Hematopoietic multipotent progenitor cell treated with erythropoietin and hydrocortisone succinate and interleukin-3 and kit ligand, for 17 days (in vitro differentiated cells): ENCODE data around the gene ECSCR.
A peak's percentile ranks its signal among the peaks of the same experiment; 100 is the strongest.
"Not testable (repeated sequence)": the region's sequence is repeated elsewhere in the genome, so short reads cannot be mapped to it uniquely, and the experiment has no call there.

Experiments used
- DNase-seq: peaks from one replicate; pipeline ENCODE4 v3.0.0-alpha.2; 2015; ENCODE audit warnings: low spot score

ECSCR gene

DNA sequence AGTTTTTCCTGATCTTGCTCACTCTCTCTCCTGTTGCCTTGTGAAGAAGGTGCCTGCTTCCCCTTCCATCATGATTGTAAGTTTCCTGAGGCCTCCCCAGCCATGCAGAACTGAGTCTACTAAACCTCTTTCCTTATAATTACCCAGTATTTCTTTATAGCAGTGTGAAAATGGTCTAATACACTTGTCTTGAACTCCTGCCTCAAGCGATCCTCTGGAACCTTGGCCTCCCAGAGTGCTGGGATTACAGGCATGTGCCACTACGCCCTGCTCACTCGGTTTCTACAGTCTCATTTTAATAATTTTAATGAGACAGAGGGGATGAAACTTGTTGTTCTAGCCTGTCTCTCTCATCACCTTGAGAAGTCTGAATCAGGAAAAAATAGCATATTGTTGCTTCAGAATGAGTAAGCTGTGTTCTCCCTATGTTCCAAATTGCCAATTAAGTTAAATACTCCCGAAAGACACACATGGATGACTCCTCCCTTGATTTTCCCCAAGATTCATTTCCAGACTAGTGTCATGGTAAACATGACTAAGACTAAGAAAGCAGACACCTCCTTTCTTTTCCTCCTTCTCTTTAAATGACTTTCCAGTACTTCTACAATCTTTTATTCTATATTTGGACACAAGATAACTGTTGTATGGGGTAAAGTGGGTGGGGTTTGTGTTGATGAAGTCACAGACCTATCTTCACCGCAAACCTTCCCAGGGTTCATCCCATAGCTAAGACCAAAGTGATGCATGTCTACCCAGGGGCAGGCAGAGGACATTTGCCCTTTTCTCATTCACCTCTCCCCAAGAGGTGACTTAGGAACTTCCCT is 15.4 kb downstream of the ECSCR start:
- DNase-seq = no peak

DNA sequence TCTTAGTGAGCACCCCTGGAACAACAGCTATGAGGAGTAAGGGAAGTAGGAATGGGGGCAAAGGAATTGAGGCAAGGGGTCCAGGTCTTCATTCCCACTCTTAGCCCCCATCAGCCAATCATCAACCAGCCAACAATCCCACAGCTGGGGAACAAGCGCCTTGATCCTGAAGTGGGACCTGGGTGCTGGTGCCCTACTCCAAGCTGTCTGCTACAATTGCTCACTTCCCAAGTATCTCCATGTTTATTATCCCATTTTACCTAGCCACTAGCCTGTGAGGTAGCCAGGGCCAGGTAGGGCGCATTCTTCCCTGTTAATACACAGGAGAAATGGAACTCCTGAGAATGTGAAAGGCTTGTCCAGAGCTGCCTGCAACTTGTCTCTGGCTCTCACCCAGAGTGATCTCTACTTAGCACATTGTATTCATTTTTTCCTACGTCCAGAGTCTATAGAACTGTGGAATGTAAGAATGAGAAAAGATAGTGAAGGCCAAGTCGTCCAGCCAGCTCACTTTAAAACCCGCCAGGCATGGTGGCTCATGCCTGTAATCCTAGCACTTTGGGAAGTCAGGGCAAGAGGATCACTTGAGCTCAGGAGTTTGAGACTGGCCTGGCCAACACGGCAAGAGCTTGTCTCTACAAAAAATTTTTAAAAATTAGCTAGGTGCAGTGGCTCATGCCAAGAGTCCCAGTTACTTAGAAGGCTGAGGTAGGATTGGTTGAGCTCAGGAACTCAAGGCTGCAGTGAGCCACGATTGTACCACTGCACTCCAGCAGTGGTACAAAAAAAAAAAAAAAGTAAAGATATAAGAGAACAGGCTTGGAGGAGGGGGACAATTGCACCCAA is 17.0 kb downstream of the ECSCR start:
- no peak for DNase-seq

DNA sequence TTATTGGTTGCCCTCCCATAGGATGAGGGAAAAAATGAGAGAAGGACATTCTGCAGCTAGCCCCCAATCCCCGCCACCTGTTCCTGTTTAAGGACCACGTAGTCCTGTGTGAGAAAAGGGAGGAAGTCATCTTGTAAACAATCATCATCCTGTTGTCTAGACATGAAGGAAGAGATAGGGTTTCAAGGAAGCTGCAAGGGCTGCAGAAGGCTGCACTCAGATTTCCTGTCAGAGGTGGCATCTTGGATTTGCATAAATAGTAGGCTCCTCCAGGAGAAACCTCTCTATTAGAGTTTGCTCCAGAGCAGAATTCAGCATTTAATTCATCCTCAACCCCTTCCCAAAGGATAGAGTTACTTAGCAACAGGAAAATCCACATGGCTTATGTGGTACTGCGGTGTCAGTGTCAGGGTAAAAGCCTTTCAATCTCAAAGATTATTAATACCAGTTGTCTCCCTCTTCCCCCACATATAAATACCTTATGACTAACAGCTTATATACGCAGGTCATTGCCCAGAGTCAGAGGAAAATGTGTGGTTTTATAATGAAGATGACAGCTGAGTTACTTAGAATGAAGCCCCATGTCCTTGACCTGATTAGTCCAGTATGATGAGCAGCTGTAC is 18.6 kb downstream of the ECSCR start:
- DNase-seq = no peak

DNA sequence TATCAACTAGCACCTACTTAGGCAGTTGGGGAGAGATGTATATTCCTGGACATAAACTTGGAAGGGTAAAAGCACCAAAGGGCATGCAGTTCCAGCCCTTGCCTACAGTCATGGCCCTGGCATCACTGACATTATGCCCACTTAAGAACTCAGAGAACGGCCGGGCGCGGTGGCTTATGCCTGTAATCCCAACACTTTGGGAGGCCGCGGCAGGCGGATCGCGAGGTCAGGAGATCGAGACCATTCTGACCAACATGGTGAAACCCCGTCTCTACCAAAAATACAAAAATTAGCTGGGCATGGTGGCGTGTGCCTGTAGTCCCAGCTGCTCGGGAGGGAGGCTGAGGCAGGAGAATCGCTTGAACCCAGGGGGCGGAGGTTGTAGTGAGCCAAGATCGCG is 22.1 kb downstream of the ECSCR start:
- DNase-seq = not testable (repeated sequence)

DNA sequence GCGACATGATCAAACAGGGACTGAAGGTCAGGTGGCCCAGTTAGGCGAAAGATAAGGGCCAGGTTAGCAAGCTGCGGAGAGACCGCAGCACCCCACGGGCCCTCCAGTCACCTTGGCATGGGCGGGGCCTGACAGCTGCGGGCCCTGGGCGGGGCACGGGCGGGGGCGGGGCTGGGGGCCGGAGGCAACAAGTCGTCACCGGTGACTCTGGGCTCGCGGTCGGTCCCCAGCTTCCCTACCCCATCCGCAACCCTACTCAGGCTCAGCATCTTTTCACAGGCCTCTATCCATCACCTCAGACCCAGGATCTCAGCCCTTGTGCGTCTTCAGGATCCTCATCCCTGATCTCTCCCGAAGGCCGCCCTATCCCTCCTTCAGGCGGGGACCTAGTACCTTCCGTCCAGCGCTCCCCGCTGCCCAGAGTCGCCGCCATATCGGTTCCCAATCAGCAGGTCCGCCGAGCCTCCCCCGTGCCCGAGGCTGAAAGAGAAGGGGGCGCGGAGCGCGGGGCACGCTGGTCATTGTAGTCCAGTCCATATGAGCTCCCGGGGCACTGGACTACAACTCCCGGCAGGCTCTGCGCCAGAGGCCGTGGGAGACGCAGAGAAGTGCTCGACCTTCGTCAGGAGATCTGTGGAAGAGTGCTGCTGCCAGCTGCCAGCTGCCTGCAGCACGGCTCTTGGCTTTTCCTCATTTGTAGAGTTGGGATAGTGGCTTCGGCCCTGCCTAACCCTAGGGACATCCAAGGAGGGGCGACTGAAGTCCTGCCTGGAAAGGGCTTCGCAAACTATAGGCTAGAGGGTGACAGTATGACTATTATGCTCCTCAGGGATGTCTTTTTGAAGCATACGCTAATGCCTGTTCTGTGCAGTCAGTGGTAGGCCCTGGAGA is 23.3 kb downstream of the ECSCR start, which contains the start of gene DNAJC18:
Gene DNAJC18, minus strand, starts transcription at position 513 of the 891 bp plus-strand sequence. Its CDS starts 80 bp downstream, at position 433.
- DNase-seq = peak; percentile 83

DNA sequence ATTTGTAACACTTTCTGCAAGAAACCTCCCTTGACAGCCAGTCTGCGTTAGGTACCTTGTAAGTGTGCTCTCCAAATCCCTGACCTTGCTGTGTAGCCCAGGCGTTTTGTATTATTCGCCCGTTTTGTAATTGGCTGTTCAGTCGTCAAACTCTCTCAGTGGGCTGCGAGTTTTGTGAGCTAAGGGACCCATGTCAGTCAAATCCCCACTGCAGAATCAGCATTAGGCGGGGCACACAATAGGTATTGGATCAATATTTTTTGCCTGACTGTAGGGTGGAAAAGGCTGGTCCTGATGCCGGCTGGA is 23.9 kb downstream of the ECSCR start:
- no peak for DNase-seq

DNA sequence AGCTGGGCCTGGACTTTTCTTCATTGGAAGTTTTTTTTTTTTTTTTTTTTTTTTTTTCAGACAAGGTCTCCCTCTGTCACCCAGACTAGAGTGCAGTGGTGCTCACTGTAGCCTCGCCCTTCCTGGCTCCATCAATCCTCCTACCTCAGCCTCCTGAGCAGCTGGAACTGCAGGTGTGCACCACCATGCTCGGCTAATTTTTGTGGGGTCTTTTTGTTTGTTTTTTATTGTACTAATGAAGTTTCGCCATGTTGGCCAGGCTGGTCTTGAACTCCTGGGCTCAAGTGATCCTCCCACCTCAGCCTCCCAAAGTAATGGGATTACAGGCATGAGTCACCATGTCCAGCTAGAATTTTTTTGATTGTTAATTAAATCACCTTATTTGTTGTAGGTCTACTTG is 26.9 kb downstream of the ECSCR start:
- no peak for DNase-seq

DNA sequence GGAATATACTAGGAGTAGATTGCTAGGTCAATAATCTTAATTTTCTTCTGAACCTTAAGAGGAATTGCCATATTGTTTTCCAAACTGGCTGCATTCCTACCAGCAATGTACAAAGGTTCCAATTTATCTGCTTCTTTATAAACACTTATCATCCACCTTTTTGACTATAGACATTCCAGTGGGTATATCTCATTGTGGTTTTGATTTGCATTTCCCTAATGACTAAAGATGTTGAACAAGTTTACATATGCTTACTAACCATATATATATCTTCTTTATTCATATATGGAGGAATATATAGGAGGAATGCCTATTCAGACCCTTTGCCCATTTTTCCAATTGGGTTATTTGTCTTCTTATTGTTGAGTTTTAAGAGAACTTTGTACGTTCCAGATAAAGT is 30.8 kb downstream of the ECSCR start:
- DNase-seq = no peak

DNA sequence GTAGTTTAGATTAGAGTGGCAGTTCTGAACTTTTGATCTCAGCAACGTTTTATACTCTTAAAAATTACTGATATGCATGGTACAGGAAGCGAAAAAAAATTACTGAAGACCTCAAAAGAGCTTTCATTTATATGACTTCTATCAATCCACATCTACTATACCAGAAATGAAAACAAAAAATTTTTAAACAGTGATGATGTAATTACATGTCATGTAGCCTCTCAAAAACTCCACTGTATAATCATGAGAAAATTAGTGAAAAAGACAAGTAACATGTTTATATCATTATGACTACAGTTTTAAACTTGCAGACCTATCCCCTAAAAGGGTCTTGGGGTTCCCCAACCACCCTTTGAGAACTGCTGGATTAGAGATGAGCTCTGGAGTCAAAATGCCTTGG is 32.5 kb downstream of the ECSCR start:
- DNase-seq = no peak

DNA sequence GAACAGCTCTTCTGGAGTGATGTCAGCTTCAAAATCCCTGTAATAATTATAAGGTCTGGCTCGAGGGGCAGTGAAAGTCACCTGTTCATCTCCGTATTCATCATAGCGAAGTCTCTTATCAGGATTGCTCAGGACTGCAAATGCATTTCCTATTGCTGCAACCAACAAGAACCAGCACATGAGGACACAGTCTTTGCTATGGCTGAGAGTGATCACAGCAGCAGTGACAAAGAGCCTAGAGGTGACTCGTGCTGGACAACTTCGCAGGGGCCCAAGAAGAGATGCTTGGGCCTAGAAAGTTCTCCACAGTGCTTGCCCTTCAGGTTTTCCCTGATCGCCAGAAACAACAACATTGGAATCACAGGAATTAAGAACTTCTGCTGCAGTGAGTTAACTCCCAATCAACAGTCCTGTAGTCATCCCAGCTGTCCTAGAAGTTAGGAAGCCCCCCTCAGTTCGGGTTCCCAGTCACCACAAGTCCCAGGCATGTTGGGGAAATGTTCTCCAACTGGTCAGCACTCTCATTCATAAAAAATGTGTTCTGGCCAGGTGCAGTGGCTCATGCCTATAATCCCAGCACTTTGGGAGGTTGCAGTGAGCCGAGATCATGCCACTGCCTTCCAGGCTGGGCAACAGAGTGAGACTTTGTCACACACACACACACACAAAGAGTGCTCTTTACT is 36.2 kb downstream of the ECSCR start:
- no peak for DNase-seq

DNA sequence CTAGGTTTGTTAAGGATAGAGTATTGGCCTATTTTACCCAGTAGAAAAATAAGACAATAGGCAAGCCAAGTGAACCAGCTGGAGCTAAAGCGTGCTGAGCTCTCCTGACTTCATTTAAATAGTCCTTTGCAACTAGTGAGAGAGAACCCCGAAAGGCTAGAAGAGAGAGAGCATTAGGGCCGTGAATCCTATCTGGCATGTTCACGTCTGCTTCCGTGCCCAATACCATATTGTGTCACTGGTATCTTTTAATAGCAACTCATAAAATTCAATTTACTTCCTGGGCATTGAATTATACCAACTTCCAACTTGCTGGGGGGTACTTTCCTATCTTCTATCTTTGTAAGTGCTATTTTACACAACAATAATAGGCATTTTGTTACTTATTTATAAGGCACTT is 37.0 kb downstream of the ECSCR start:
- DNase-seq = no peak

DNA sequence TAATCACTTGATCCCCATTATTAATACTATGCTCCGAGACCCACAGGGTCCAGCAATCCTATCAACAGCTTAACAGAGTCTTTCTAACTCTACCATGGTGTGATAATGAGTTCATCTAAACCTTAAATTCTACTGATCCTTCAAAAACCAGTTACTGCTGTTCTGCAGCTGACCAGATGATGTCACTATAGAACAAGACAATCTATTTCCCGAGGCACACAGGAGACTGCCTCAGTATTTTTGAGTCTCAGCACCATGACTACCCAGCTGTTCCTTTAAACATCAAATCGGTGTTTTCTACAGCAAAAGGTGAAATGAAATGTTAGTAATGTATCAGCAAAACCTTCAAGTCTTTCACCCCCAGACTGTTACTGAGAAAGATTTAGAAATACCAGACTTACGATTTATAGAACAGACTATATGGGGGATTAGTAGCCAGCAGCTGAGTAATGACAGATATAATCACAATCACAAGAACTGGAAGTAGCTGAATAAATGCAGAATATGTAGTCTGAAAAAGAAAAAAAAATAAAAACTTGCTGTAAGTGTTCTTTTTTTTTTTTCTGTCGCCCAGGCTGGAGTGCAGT is 40.1 kb downstream of the ECSCR start:
- peak; percentile 68 for DNase-seq

DNA sequence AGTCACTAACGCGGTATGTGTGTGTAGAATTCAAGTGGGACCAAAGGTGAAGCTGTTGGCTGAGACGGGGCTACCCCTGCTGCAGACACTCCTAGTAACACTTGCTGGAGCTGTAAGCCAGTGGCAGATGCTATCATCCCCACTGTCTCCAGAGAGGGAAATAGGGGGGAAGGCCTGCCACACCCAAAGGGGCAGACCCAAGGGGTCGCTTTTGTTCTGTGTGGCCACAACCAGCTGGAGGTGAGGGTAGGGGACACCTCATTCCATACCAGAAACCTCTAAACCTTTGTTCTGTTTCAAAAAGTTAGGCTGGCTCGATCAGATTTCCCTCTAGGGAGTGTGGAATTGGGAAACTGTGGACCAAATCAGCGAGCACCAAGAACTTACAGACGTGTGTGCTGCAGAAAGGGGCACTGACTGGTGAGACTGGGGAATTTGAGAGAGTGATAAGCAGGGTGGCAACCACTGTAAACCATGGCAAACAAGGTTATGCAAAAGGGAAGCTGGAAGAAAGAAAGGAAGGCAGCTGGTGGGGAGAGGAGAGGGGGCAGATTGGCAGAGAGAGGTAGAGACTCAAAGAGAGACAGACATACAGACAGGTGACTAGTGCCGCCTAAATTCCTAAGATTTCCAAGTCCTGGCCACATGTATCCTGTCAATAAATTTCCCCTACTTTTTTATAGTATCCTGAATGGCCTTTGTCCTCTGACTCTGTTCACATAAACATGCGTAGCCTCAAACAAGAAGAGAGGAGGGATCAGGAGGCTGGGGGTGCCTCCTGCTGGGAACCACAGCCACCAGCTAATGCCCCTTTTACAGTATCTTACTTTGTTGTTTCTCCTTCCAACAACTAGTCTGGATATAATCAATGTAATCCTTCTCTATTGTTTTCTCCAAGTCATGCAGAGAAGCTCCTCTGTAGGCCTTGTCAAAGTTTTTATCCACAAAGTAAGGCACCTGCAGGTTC is 43.0 kb downstream of the ECSCR start:
- no peak for DNase-seq

DNA sequence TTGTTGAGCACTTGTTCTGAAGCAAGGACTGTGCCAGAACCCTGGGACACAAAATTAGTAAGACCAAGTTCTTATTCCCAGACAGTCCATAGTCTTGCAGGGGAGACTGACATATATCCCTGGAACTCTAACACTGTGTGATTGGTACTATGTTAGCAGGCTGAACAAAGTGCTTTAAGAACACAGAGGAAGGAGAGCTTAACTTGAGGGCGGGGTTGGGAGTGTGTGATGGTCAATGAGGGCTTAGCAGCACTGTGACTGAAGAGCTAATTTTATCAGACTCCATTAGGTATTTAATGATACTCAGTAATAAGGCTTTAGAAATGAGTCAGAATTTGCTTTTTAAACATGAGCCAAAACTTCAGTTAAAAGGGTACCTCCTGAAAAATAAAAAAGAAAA is 43.8 kb downstream of the ECSCR start:
- no peak for DNase-seq

DNA sequence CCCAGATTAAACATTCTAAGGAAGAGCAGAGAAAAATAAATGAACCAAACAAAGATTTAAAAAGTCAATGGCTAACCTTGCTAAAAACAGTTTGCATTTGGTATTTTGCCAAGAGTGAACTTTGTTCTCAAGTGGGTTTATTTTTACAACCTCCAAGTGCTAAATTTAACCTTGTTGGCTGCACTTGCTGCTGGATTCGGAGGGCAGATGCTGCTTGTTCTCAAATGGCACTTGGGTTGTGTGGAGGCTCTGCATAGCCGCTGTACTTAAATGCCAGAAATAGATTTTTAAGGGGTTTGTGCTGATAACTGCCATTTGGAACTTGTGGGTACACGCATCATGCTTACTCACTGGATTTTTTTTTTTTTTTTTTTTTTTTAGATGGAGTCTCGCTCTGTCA is 45.3 kb downstream of the ECSCR start:
- no peak for DNase-seq

DNA sequence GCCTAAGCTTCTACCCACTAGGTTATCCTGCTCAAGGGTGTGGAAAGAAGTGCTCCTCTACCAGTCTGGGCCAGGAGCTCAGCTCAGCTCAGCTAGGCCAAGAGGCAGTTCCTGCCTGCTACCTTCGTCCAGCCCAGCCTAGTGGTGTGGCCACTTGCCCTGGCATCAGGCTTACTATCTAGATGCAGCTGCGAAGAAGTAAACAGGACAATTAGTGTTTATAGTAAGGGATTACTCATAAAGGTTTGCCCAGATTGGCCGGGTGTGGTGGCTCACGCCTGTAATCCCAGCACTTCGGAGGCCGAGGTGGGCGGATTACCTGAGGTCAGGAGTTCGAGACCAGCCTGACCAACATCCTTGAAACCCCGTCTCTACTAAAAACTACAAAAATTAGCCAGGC is 45.9 kb downstream of the ECSCR start:
- no peak for DNase-seq

DNA sequence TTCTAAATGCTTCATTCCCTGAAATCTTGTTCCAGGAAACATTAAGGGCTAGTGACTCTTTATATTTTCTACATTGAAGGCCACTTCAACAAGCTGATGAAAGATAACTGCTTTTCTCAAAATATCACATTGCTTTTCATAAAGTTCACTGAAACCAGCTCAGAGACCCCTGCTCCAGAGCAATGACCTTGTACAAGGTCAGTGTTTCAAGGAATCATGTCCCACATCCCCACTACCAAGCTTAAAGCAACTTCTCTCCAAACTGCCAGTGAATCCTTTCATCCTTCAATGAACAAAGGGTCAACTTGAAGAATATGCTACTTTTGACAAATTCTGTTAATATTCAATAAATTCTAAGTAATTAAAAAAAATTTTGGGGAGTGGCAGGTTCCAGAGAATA is 46.7 kb downstream of the ECSCR start:
- DNase-seq = no peak

DNA sequence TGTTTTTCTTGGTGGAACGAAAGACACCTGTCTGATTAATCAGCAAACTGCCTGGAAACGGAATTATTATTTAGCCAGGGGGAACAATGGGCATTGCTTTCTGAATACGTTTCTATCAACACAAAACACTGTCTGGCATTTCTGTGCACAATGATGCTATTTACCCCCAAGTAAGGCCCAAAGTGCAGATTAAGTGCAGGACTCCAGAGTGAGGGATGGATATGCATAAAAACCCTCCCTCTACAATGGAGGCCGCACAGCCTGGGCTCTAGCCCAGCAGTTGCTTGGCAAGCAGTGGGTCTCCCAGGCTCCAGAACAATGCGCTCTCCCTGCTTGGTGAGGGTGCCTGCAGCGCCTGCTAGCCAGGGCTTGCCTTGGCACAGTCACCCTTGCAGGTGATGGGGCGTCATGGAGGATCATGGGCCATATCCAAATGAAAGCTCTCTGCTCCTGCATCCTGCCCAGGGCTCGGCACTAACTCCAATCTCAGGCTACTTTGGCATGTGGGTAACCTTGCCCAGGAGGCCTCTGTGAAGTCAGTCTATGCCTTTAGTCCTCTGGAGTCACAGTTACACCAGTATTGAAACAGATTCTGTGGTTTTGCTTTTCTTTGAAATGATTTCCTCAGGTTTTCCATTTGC is 47.2 kb downstream of the ECSCR start:
- DNase-seq = no peak

DNA sequence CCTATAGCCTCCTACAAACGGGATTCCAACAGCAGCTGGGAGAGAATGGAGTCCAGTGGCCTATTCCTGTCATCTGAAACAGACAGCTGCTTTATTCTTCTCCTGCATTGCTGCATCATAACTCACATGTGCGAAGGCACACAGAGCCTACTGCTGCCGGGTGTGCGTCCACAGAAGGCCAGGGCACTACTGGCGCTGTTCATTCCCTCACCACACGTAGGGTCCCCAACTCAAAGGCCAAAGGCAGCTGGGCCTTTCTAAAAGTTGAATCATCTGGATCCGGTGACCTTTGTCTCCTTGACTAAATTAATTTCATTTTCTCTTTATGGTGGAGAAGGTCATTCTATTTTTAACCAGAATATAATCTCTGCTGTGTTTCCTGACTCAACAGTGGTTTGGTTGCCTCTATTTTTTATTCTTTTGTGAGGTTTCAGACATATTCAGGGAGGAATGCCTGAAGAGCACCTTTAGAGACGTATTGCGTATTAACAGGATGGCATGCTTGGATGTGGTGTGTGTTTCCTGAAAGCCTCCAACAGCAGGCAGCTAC is 47.9 kb downstream of the ECSCR start:
- DNase-seq = no peak
